GM21717 (cell line): ENCODE measurements around the gene ZNF496.
"Not testable (repeated sequence)": the region's sequence is repeated elsewhere in the genome, so short reads cannot be mapped to it uniquely, and the experiment has no call there.

ENCODE experiments used
- ATAC-seq: cut with Tn5 transposase; IDR thresholded peaks from one replicate; pipeline ENCODE4 v1.9.1; 2021; ENCODE audit warnings: mild to moderate bottlenecking, moderate library complexity; ENCODE audit not compliant: unreplicated experiment

ZNF496 gene

GRCh38 chr1:247295746-247296145, 35.9 kb downstream of the ZNF496 start:
- ATAC-seq, result no peak

GRCh38 chr1:247295274-247295684, 36.4 kb downstream of the ZNF496 start:
- ATAC-seq, result no peak

DNA sequence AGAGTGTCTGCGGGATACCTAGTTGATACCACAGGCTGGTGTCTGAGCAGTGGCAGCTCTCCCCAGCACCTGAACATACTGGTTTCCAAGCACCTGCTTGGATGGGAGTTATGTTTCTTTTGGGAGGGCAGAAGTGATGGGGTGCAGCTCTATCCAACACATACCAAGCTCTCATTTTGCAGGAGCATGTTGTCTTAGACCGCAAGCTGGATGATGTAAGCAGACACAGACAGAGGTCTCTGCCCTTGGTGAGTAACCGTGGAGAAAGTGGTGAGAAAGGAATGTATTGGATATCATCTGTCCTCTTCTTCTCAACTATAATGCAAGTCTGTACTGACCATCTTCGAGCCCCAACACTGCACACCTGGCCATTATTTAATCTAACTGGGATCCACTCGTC, 37.4 kb downstream of the ZNF496 start:
- no peak for ATAC-seq

- no peak for ATAC-seq
Observed at GRCh38 chr1:247293047-247293446, 38.6 kb downstream of the ZNF496 start.

DNA sequence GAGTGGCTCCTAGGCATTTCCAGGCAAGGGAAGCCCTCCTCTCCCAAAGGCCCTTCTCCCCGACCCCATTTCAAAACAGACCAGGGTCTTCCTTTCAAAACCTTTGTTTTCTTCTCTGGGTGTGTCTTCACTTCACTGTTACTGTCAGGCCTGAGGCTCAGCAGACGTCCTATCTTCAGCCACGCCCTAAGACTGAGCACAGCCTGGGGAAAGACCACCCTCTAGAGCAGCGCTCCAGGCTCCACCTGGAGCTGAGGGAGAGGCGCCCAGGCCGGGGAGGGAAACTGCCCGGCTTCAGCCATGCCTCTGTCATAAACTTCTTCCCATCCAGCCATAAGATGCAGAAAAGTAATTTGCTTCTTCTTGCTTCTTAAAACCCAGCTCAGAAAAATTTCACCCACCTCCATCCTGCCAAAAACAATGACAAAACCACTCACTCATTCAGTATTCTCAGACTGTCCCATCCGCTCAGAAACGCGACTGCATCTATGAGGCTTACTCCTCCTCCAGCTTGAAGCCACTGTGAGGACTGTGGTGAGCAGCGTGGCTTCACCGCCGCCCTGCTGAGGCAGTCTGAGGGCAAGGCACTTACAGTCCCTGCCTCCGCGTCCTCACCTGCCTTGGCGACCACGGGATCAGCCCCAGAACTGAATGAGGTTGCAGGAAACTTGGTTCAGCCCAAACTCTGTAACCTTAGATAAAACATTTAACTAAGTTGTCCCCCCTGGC, 39.7 kb downstream of the ZNF496 start:
- ATAC-seq, result no peak

- no peak for ATAC-seq
Observed at GRCh38 chr1:247291161-247291560, 40.5 kb downstream of the ZNF496 start.

DNA sequence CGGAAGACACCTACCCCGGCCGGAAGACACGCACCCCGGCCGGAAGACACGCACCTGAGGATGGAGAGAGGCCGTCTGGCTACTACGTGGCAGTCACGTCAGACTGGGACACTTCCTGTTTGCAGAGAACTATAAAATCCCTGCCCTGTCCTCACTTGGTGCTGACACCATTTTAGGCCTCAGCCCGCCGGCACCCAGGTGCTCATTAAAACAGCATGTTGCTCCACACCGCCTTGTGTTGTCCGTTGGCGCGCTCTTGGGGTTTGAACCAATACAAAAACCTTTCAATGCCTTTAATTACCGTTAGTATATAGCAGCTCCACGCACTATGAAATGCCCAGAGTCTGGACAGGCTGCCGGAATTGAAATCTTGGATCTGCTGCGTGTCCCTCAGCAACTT, 41.1 kb downstream of the ZNF496 start:
- no peak for ATAC-seq

DNA sequence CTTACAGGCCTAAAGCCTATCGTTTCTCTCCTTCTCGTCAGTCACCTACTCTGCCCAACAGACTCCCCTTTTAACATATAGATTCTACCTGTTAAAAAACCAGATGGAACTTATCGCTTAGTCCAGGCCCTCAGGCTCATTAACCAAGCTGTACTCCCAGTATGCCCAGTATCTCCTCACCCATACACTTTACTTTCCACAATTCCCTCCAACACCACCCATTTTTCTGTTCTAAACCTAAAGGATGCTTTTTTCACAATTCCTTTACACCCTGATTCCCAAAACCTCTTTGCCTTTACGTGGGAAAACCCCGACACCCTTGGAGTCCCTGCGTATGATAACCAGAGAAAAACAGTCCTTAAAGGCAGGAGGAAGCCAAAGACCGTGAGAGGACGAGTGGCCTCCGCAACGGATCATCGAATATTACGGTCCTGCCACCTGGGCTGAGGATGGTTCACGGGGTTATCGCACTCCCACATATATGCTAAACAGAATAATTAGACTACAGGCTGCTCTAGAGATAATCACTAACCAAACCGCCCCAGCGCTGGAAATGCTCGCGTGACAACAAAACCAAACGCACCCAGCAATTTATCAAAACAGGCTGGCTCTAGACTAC, 42.3 kb downstream of the ZNF496 start:
- ATAC-seq, result not testable (repeated sequence)

DNA sequence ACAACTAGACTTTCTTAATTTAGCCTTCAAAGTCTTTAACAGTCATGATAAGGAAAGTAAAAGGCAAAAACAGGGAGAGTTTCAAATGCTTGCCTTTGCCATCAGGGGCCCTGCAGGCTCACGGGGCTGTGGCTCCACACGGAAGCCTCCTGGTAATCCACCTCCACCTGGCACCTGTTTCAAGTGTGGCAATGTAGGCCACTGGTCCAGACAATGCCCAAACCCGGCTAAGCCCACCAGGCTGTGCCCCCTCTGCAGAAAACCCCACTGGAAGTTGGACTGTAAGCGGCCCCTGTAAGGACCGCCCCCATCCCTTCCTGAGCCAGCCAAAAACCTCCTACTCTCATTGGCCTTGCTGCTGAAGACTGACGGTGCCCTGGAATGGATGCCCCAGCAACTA, 43.3 kb downstream of the ZNF496 start:
- no peak for ATAC-seq

- ATAC-seq, result no peak
Observed at GRCh38 chr1:247287460-247287859, 44.2 kb downstream of the ZNF496 start.

DNA sequence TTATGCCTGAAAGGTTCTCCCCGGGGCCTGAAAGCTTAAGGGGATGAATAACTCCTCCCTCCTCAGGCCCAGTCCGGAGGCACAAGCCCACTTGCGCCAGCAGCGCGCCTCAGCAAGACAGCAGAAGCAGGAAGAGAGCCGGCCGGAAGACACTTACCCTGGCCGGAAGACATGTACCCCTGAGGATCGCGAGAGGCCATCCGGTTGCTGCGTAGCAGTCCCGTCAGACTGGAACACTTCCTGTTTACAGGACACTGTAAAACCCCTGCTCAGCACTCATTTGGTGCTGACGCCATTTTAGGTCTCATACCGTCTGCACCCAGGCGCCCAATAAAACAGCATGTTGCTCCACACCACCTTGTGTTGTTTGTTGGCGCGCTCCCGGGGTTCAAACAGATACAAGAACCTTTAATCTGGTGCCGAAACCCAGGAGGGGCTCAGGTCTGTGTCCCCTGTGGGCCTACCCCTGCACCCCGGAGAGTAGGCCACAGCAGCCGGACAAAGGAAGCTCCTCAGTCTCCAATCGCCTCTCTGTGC, 45.5 kb downstream of the ZNF496 start:
- ATAC-seq, result no peak

GRCh38 chr1:247281001-247281574, 50.6 kb downstream of the ZNF496 start:
- no peak for ATAC-seq

- no peak for ATAC-seq
Observed at GRCh38 chr1:247277191-247277590, 54.5 kb downstream of the ZNF496 start.

GRCh38 chr1:247274605-247275256, 56.9 kb downstream of the ZNF496 start:
- ATAC-seq, result no peak

GRCh38 chr1:247273013-247273412, 58.7 kb downstream of the ZNF496 start:
- no peak for ATAC-seq

DNA sequence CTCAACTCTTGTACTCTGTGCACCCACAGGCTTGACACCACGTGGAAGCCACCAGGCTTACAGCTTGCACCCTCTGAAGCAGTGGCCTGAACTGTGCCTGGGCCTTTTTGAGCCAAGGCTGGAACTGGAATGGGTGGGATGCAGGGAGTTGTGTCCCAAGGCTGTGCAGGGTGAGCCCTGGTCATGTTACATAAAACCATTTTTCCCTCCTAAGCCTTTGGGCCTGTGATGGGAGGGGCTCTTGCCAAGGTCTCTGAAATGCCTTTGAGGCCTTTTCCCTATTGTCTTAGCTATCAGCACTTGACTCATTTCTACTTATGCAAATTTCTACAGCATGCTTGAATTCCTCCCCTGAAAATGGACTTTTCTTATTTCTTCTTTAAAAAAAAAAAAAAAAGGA, 61.7 kb downstream of the ZNF496 start:
- ATAC-seq, result no peak

GRCh38 chr1:247269133-247269532, 62.5 kb downstream of the ZNF496 start:
- no peak for ATAC-seq

DNA sequence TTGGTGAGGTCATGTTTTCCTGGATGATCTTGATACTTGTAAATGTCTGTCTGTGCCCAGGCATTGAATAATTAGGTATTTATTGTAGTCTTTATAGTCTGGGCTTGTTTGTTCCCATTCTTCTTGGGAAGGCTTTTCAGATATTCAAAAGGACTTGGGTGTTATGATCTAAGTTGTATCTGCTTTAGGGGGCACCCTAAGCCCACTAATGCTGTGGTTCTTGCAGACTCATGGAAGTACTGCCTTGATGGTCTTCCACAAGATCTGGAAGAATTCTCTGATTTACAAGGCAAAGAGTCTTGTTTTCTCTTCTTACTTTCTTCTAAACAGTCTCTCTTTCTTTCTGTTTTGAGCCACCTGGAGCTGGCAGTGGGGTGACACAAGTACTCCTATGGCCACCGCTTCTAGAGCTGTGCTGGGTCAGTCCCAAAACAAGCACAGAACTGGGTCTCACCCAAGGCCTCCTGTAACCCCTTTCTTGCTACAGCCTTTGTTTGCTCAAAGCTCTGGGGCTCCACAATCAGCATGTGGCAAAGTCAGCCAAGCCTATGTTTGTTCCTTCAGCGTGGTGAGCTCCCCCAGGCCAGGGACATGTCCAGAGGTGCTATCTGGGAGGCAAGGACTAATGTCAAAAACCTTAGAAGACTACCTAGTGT, 63.1 kb downstream of the ZNF496 start:
- ATAC-seq, result no peak

GRCh38 chr1:247266053-247266452, 65.6 kb downstream of the ZNF496 start:
- no peak for ATAC-seq

- not testable (repeated sequence) for ATAC-seq
Observed at GRCh38 chr1:247255772-247256171, 75.9 kb downstream of the ZNF496 start, which contains the start of gene VN1R5. Gene VN1R5, plus strand, starts transcription at chr1:247256072.

DNA sequence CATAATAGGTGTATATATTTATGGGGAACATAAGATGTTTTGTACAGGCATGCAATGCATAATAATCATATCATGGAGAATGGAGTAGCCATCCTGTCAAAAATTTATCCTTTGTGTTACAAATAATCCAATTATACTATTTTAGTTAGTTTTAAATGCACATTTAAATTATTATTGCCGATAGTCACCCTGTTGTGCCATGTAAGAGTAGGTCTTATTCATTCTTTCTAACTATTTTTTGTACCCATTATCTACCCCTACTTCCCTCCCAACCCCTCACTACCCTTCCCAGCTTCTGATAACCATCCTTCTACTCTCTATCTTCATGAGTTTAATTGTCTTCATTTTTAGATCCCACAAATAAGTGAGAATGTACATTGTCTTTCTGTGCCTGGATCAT, 84.1 kb downstream of the ZNF496 start:
- ATAC-seq, result no peak
